Activated T-helper 2 cell treated with anti-CD3 and anti-CD28 coated beads, Interferon-gamma antibody, Interleukin-2, Interleukin-4, amounts not matched to agents 10 μg/mL and 5 μg/mL and 100 μg/mL, durations not matched to agents 14 hours and 24 hours and 36 hours (primary cell): ENCODE measurements around the gene OR1I1. TPM values are rescaled to one million over a fixed set of nuclear protein-coding genes. Genes with fewer than 3 reads are reported as not detected.
"Not testable (repeated sequence)": the region's sequence is repeated elsewhere in the genome, so short reads cannot be mapped to it uniquely, and the experiment has no call there.

ENCODE experiments used
- DNase-seq: peaks from one replicate; pipeline ENCODE4 v3.0.0; 2021; ENCODE audit warnings: low spot score
- H3K27ac Mint-ChIP-seq: one replicate; pipeline ENCODE4 v1.8.0; 2021; ENCODE audit warnings: mixed read lengths
- H3K27me3 Mint-ChIP-seq: one replicate; pipeline ENCODE4 v1.8.0; 2021; ENCODE audit warnings: low read depth, mixed read lengths
- H3K36me3 Mint-ChIP-seq: one replicate; pipeline ENCODE4 v1.8.0; 2021; ENCODE audit warnings: low read depth, mixed read lengths
- H3K4me1 Mint-ChIP-seq: one replicate; pipeline ENCODE4 v1.8.0; 2021; ENCODE audit warnings: low read depth, mixed read lengths
- H3K4me3 Mint-ChIP-seq: one replicate; pipeline ENCODE4 v1.8.0; 2021; ENCODE audit warnings: low read depth, mild to moderate bottlenecking, moderate library complexity, mixed read lengths
- H3K9me3 Mint-ChIP-seq: one replicate; pipeline ENCODE4 v1.8.0; 2021; ENCODE audit warnings: mixed read lengths
- intact Hi-C: fragments of 100-400 bp; cut with micrococcal nuclease; formaldehyde crosslinking; loops from one replicate; pipeline ENCODE4 v1.15.1; 2023
- total RNA-seq: library from RNA; stranded (reverse); gene quantifications from 2 replicates; pipeline ENCODE4 v1.2.3, GENCODE V29; 2022

The OR1I1 gene
- total RNA-seq = not detected in 2 replicates

GRCh38 chr19:15081911-15082310 lies at the start of gene OR1I1:
TSS of gene OR1I1 (plus strand) at chr19:15082211. CDS start at chr19:15087066, 4,855 bp downstream.
- H3K9me3 Mint-ChIP-seq = no peaks in the 10 kb centered on the region
- intact Hi-C loops = no loop called here
- H3K4me3 Mint-ChIP-seq = no peak within 1 kb of the TSS
- H3K27me3 Mint-ChIP-seq = peaks cover 2% of the 10 kb centered on the region
- H3K27ac Mint-ChIP-seq = no peak within 1 kb of the TSS
- no peak for DNase-seq
- no peaks in the 10 kb centered on the region for H3K36me3 Mint-ChIP-seq
- H3K4me1 Mint-ChIP-seq = no peaks in the 10 kb centered on the region

GRCh38 chr19:15035795-15036311 lies 46.2 kb upstream of the OR1I1 start:
- no peak overlapping the region for H3K27ac Mint-ChIP-seq
- no peaks in the 10 kb centered on the region for H3K4me1 Mint-ChIP-seq
- no peak for DNase-seq
- H3K9me3 Mint-ChIP-seq = no peaks in the 10 kb centered on the region
- intact Hi-C loops = no loop called here
- no peaks in the 10 kb centered on the region for H3K27me3 Mint-ChIP-seq
- H3K36me3 Mint-ChIP-seq = no peaks in the 10 kb centered on the region
- no peak overlapping the region for H3K4me3 Mint-ChIP-seq

DNA sequence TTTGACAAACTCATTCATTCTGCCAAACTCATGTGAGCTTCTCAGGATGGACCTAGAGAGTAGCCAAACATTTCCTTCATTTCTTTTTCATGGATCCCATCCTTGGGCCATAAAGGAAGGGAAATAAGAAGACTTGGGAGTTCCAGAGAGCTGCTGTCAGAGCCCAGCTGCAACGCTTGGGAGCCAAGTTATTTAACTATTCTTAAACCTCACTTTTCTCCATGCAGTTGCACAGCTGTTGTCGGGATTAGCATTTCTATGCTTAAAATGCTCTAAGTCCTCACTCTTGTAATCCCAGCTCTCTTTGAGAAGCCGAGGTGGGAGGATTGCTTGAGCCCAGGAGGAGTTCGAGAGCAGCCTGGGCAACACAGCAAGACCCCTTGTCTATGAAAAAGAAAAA lies 44.4 kb upstream of the OR1I1 start:
- no peaks in the 10 kb centered on the region for H3K9me3 Mint-ChIP-seq
- H3K4me1 Mint-ChIP-seq = no peaks in the 10 kb centered on the region

GRCh38 chr19:15038294-15038693 lies 43.7 kb upstream of the OR1I1 start:
- Mint-ChIP-seq H3K9me3 (no peaks in the 10 kb centered on the region), H3K4me1 (no peaks in the 10 kb centered on the region), H3K36me3 (no peaks in the 10 kb centered on the region), H3K27ac (no peak overlapping the region), H3K27me3 (no peaks in the 10 kb centered on the region), H3K4me3 (no peak overlapping the region)
- DNase-seq = no peak
- intact Hi-C loops = no loop called here

More for the DNA sequence above, 44.4 kb upstream of the OR1I1 start:
- intact Hi-C loops = no loop called here
- Mint-ChIP-seq H3K27me3 (no peaks in the 10 kb centered on the region), H3K4me3 (no peak overlapping the region), H3K36me3 (no peaks in the 10 kb centered on the region), H3K27ac (no peak overlapping the region)
- DNase-seq = no peak

DNA sequence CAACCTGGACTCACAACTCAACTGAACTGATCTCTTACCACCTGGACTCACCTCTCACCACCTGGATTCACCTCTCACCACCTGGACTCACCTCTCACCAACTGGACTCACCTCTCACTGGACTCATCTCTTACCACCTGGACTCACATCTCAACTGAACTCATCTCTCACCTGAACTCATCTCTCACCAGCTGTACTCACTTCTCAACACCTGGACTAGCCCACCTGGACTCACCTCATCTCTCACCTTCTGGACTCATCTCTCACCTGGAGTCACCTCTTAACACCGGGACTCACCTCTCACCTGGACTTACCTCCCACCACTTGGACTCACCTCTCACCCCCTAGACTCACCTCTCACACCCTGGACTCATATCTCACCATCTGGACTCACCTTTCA lies 40.0 kb upstream of the OR1I1 start:
- no peak for DNase-seq
- no peaks in the 10 kb centered on the region for H3K36me3 Mint-ChIP-seq
- H3K4me1 Mint-ChIP-seq = no peaks in the 10 kb centered on the region
- intact Hi-C loops = no loop called here
- H3K9me3 Mint-ChIP-seq = no peaks in the 10 kb centered on the region
- H3K4me3 Mint-ChIP-seq = no peak overlapping the region
- no peak overlapping the region for H3K27ac Mint-ChIP-seq
- H3K27me3 Mint-ChIP-seq = no peaks in the 10 kb centered on the region

- Mint-ChIP-seq H3K9me3 (no peaks in the 10 kb centered on the region), H3K4me1 (no peaks in the 10 kb centered on the region), H3K27me3 (no peaks in the 10 kb centered on the region), H3K36me3 (no peaks in the 10 kb centered on the region), H3K27ac (no peak overlapping the region), H3K4me3 (no peak overlapping the region)
- intact Hi-C loops = no loop called here
- DNase-seq = no peak
Measured at GRCh38 chr19:15042826-15043225, 39.2 kb upstream of the OR1I1 start.

- H3K27me3 Mint-ChIP-seq = no peaks in the 10 kb centered on the region
- no peak overlapping the region for H3K27ac Mint-ChIP-seq
- H3K4me1 Mint-ChIP-seq = no peaks in the 10 kb centered on the region
- H3K36me3 Mint-ChIP-seq = no peaks in the 10 kb centered on the region
- H3K4me3 Mint-ChIP-seq = no peak overlapping the region
- no peaks in the 10 kb centered on the region for H3K9me3 Mint-ChIP-seq
- DNase-seq = no peak
- intact Hi-C loops = no loop called here
Measured at GRCh38 chr19:15045506-15045905, 36.5 kb upstream of the OR1I1 start.

DNA sequence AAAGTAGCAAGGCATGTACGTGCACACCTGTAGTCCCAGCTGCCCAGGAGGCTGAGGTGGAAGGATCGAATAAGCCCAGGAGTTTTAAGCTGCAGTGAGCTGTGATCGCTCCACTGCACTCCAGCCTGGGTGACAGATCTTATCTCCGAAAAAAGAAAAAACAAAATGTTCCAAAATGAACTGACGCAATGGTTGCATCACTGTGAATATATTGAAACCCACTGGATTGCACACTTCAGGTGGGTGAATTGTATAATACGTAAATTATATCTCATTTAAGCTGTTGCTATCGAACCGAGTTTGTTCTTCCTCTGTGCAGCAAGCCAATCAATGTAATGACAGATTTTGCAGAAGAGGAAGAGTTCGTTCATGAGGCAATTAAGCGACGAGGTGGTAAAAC lies 34.3 kb upstream of the OR1I1 start:
- Mint-ChIP-seq H3K4me3 (no peak overlapping the region), H3K27me3 (no peaks in the 10 kb centered on the region), H3K27ac (no peak overlapping the region), H3K4me1 (no peaks in the 10 kb centered on the region), H3K9me3 (no peaks in the 10 kb centered on the region), H3K36me3 (no peaks in the 10 kb centered on the region)
- intact Hi-C loops = no loop called here
- DNase-seq = no peak

DNA sequence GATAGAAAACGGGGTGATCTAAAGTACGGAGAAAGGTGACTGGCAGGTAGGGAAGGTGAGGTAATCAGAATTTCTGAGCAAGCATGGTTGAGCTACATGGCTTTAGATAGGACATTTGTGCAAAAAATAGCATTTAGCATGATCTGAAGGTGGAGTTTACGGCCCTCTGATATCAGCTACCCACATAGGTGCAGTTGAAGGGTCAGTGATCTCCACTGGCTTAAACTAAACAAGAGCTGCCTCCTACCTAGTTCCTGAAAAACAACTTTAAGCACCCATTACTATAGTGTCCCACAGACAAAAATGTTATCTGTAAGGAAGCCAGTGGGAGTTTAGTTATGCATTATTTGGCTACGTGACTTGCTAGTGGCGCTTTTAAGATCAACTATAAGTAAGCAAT lies 33.9 kb upstream of the OR1I1 start:
- intact Hi-C loops = no loop called here
- no peak overlapping the region for H3K4me3 Mint-ChIP-seq

GRCh38 chr19:15048885-15049541 lies 33.0 kb upstream of the OR1I1 start, which contains the start of gene CASP14:
TSS of gene CASP14 (plus strand) at chr19:15049480. CDS start at chr19:15052252, 2,772 bp downstream.
- Mint-ChIP-seq H3K27ac (no peak within 1 kb of the TSS), H3K4me1 (no peaks in the 10 kb centered on the region), H3K36me3 (no peaks in the 10 kb centered on the region), H3K4me3 (no peak within 1 kb of the TSS), H3K27me3 (no peaks in the 10 kb centered on the region), H3K9me3 (no peaks in the 10 kb centered on the region)
- intact Hi-C loops = no loop called here
- DNase-seq = no peak

More for the DNA sequence above, 33.9 kb upstream of the OR1I1 start:
- H3K4me1 Mint-ChIP-seq = no peaks in the 10 kb centered on the region
- H3K27me3 Mint-ChIP-seq = no peaks in the 10 kb centered on the region
- no peak for DNase-seq
- H3K27ac Mint-ChIP-seq = no peak overlapping the region
- H3K9me3 Mint-ChIP-seq = no peaks in the 10 kb centered on the region
- H3K36me3 Mint-ChIP-seq = no peaks in the 10 kb centered on the region

DNA sequence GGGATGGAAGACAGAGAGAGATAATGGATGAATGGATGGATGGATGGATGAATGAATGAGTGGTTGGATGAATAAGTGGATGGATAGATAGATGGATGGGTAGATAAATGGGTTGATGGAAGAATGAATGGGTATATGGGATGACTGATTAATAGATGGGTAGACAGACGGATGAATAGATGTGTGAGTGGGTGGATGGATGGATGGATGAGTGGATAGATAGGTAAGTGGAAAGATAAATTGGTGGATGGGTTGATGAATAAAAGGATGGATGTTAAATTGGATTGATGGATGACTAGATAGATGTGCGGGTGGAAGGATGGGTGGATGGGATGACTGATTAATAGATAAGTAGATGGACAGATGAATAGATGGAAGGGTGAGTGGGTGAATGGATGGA lies 31.4 kb upstream of the OR1I1 start:
- no peaks in the 10 kb centered on the region for H3K36me3 Mint-ChIP-seq
- H3K9me3 Mint-ChIP-seq = no peaks in the 10 kb centered on the region
- intact Hi-C loops = no loop called here
- no peak overlapping the region for H3K27ac Mint-ChIP-seq
- no peak for DNase-seq
- no peaks in the 10 kb centered on the region for H3K27me3 Mint-ChIP-seq
- no peaks in the 10 kb centered on the region for H3K4me1 Mint-ChIP-seq
- no peak overlapping the region for H3K4me3 Mint-ChIP-seq

DNA sequence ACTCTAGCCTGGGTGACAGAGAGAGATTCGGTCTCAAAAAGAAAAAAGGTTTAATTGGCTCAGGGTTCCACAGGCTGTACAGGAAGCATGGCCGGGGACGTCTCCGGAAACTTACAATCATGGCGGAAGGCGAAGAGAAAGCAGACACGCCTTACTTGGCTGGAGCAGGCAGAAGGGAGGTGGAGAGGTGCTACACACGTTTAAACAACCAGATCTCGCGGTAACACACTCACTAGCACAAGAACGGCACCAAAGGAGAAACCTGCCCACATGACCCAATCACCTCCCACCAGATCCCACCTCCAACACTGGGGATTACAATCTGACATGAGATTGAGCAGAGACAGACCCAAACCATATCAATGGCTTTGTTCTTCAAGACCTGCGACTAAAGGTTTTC lies 20.0 kb upstream of the OR1I1 start:
- intact Hi-C loops = no loop called here
- Mint-ChIP-seq H3K27ac (no peak overlapping the region), H3K9me3 (no peaks in the 10 kb centered on the region), H3K4me3 (no peak overlapping the region), H3K36me3 (no peaks in the 10 kb centered on the region), H3K4me1 (no peaks in the 10 kb centered on the region), H3K27me3 (no peaks in the 10 kb centered on the region)
- no peak for DNase-seq

GRCh38 chr19:15070386-15070785 lies 11.6 kb upstream of the OR1I1 start:
- H3K36me3 Mint-ChIP-seq, intact Hi-C loops, H3K27ac Mint-ChIP-seq, H3K4me1 Mint-ChIP-seq, DNase-seq, H3K9me3 Mint-ChIP-seq, H3K4me3 Mint-ChIP-seq, H3K27me3 Mint-ChIP-seq: not testable (repeated sequence)
